NCI-H1694 (cell line): Measurements from ENCODE around the gene SLC5A10.

ENCODE experiments used
- DNase-seq: peaks from one replicate; lab custom pipeline; 2025; lab: John Stamatoyannopoulos, UW

The SLC5A10 gene

DNA sequence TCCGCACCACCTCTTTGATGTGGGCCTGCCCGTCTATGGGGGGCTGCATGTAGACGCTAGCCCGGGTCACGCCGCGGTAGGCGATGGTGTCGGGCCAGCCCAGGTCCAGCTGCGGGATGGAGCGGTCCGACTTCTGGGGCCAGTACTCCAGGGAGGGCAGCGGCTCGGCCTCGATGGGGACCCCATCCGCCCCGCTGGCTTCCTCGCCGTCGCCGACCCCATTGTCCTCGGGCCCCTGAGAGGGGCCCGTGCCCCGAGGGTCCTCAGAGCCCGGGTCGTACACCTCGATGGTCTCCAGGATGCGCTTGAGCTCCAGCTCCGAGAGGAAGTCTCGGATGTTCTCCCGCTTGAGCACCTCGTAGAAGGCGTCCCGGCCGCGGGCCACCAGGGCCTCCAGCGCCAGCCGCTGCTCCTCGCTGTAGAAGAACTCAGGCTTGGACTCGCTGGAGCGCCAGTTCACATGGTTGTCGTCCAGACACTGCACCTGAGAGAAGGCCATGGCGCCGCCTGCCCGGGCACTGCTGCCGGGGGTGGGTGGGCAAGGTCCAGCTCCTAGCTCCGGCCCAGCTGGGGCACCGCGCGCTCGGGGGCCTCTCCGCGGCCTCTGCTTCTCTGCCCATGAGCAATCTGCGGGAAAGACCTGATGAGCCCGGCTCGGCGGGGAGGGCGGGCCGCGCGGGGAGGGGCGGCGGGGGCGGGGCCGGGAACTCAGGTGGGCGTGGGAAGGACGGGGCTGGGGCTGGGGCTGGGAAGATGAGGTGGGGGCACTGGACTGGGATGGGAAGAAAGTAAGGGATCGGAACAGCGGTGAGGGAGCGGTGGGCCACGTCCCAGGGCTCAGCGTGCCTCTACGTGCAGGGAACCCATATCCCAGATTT, 51.8 kb downstream of the SLC5A10 start:
- no peak for DNase-seq

GRCh38 chr17:19004421-19005136, 52.6 kb downstream of the SLC5A10 start, which contains the start of gene FAM83G:
Gene FAM83G, minus strand, starts transcription at chr17:19004764. Its CDS starts 723 bp downstream, at chr17:19004041.
- DNase-seq: no peak

DNA sequence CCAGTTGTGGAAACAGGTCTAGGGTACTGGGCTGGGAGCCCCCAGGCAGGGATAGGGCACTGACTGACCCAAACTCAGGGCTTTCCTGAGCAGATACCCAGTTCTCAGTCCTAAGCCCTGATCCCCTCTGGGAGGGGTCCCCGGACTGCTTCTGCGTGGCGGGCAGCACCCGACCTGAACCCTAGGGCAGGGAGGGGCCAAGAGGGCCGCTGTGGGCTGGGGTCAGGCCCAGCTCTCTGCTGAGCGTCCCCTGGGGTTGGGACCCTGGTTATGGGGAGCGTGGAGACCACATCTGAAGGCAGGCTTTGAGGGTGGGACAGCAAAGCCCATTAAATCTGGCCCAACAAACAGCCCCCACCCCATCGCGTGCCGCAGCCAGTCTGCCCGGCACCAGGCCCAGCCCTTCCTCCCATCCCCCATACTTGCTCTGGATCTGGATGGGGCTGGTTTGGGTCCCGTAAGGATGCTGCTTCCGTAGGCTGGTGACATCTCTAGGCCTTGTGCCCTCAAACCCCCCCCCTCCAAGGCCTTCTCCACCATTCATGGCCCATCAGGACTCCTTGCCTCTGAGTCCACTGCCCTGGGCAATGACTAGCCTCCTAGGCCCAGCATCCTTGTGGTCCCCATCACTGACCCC, 53.3 kb downstream of the SLC5A10 start:
- DNase-seq: no peak

DNA sequence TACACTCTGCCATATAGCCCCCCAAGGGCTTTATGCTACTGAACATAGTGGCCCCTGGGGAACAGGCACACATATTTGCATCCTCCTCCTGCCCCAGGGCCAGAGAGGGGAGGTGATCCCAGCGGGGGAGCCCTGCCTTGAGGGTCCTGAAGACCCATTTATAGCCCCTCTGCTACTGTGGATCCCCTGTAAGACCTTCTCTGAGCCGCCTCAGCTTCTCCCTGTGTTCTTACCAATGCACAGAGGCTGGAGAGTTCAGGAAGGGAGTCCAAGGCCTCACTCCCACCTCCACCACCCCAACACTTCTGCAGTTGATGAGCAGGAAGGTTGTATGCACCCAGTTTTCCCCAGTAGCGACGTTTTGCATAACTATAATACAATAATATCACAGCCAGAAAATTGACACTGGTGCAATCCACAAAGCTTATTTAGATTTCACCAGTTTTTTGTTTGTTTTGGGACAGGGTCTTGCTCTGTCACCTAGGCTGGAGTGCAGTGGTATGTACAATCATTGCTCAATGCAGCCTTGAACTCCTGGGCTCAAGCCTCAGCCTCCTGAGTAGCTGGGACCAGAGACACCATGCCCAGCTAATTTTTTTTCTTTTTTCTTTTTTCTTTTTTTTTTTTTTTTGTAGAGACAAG, 53.9 kb downstream of the SLC5A10 start:
- DNase-seq: no peak

DNA sequence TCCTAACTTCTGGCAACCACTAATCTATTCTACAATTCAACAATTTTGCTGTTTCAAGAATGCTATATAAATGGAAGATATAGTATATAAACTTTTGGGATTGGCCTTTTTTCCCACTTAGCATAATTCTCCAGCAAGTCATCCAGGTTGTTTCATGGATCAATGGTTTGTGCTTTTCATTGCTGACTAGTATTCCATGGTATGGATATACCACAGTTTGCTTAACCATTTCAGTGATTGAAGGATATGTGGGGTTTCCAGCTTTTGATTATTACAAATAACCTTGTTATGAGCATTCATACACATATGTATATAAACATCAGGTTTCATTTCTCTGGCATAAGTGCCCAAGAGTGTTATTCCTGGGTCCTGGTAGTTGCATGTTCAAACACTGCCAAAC, 54.7 kb downstream of the SLC5A10 start:
- DNase-seq: no peak

- DNase-seq: no peak
Measured at GRCh38 chr17:19009970-19010369, 58.0 kb downstream of the SLC5A10 start.

DNA sequence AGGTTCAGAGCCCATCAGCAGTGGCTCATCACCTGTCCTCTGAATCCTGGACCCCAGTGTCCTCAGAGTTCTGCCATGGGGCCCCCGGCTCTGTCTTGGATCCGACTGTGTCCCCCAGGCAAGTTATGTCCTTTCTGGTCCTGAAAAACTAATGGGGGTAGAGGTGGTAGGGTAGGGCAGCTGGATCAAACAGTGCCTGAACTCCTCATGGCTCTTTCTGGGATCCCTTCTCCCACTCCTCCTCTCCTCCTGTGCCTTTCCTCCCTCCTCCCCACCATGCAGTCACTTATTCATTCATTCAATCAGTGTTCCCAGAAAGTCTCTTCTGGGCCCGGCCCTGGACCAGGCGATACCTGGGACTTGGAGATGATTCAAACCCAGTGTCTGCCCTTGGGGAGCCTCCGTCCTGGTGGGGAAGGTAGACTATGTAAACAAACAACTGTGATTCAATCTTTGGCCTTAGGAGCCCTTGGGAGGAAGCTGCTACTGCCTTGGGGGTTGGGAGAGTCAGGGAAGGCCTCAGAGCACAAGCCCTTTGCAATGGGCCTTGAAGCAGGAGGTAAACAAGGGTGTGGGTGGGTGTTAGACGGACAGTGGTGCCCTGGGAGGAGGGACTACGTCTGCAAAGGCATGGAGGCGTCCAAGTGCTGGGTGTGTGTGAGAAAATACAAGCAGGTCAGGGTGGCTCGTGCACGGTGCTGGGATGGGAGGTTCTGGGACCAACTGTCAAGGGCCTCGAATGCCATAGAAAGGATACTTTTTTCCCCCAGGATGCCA, 59.0 kb downstream of the SLC5A10 start:
- no peak for DNase-seq

GRCh38 chr17:19011581-19011980, 59.6 kb downstream of the SLC5A10 start:
- DNase-seq: no peak

- DNase-seq: no peak
Measured at GRCh38 chr17:19012171-19013080, 60.5 kb downstream of the SLC5A10 start.

DNA sequence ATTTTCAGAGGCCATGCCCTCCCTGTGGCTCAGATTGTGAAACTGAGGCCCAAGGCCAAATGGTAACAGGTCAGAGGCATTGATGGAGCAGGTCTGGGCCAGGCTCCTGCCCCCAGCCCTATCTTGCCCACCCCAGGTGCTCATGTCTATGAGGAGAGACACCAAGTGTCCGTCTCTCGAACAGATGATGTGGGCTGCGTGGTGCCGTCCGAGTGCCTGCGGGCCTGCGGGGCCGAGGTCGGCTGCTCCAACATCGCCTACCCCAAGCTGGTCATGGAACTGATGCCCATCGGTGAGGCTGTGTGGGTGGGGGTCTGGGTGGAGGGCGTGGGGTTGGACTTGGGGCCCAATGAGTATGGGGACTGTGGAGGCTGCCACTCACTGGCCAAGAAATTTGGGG, 61.3 kb downstream of the SLC5A10 start:
- DNase-seq: no peak

- no peak for DNase-seq
Measured at GRCh38 chr17:19013806-19014627, 62.1 kb downstream of the SLC5A10 start.

- no peak for DNase-seq
Measured at GRCh38 chr17:19014628-19015215, 62.8 kb downstream of the SLC5A10 start.

DNA sequence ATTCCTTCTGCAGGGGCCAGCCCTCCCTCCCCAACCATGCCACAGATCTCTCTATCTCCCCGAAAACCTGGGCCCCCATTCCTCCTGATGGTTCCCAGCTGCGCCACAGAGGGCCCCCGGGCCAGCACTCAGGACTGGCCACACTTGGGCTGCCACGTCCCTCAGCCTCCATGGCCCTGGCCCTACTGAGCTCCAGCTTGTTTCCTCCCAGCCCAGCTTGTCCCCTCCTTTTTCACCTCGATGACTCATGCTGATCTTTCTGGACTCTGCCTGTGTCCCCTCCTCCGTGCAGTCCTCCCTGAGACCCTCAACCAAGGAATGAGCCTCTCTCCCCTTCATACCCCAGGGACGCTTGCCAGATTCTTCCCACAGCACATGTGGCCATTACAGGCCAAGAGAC, 63.5 kb downstream of the SLC5A10 start:
- DNase-seq: no peak

- peak; percentile 60 for DNase-seq
Measured at GRCh38 chr17:19016297-19016696, 64.3 kb downstream of the SLC5A10 start.

GRCh38 chr17:19016881-19017280, 64.9 kb downstream of the SLC5A10 start:
- DNase-seq: no peak

DNA sequence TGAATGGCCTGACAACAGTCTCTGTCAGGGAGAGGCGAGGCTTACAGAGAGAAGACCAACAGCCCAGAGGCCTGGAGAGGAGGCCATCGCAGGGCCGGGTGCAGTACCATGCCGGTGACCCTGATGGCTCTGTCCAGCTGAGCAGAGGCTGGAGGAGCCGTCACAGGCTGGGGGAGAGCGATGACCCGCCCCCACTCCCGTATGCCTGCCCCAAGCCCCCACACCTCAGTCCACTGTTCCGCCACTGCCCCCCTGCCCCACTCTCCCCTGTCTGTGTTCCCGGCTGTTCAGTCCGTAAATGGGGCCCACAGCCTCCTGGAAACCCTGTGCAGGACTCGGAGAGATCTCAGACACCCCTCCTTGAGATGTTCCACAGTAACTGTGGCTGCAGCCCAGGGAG, 65.4 kb downstream of the SLC5A10 start:
- DNase-seq: no peak

DNA sequence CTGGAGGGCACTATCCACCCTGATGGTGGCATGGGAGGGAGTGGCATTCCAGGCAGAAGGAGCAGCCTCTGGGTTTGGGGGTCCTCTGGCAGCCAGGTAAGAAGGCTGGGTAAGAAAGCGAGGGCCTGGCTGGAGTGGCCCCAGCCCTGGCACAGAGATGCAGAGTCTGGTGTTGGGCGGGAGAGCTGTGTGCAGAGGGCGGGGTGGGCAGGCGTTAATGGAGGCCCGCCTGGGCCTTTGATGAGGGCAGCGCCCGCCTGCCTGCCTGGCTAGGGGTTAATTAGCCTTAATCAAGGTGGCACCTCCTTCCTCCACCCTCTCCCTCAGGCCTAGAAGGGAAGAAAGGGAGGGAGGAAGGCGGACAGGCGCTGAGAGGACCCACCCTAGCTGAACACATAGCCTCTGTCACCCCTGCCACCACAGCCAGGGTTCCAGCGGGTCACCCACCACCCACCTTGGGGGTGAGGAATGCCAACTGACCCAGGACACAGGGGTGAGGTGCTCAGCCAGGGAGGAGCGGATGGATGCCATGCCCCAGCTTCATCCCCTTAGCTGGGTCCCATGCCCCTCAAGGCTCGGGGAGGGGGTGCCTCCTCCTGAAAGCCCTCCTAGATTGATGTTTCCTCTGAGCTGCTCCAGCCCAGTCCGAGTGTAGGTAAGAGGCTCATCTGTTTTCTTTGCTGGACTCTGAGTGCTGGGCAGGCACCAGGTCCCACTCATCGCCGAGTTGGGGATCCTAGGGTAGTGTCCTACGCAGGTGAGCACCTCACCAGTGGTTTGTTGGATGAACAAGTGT, 66.0 kb downstream of the SLC5A10 start:
- no peak for DNase-seq

DNA sequence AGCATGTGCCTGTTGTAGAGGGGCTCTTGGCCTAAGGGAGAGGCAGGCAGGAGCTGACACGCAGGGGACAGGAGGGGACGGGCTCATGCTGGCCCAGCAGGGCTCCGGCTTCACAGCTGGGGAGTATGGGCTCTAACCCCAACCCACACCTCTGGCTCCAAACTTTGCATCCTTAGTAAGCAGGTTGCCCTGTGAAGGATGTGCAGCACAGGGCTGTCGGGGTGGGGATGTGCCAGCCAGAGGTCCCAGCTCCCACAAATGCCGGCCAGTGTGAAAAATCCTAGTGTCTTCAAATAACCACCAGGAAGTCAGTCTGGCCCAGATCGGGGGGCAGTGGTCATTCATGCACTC, 66.6 kb downstream of the SLC5A10 start:
- no peak for DNase-seq
